IMR-90 (cell line): ENCODE measurements around the gene INSR. TPM values are rescaled to one million over a fixed set of nuclear protein-coding genes. Genes with fewer than 3 reads are reported as not detected.

Experiments used
- ATAC-seq: fragments of 200-7000 bp; cut with Tn5 transposase; 2 replicates; pipeline ENCODE4 v1.9.1; 2020; ENCODE audit warnings: low read depth, mild to moderate bottlenecking, moderate library complexity
- BruUV-seq: library from RNA; stranded (reverse); fragments of 400-500 nt; replicated peaks from 2 replicates; lab custom pipeline; 2021; lab: Mats Ljungman, UMichigan
- CTCF ChIA-PET: fragments of 300-600 bp; formaldehyde crosslinking; extraction: SDS; loops from one replicate; lab custom pipeline; 2021; ENCODE audit warnings: antibody characterized with exemption; lab: Yijun Ruan, JAX
- POLR2A ChIA-PET: fragments of 300-600 bp; sonication (Branson Sonifier 250); formaldehyde crosslinking; loops from one replicate; lab custom pipeline; 2022; ENCODE audit warnings: antibody characterized with exemption; ENCODE audit not compliant: unreplicated experiment; lab: Charles Lee
- DNase-seq: peaks from one replicate; pipeline ENCODE4 v3.0.0; 2013
- H2AFZ ChIP-seq: replicated peaks from 2 replicates; pipeline ENCODE3; 2013; ENCODE audit warnings: low read length, mild to moderate bottlenecking; ENCODE audit not compliant: poor library complexity
- H2AK5ac ChIP-seq: 2 replicates; pipeline ENCODE4 v1.6.1; 2013; ENCODE audit warnings: low read depth, low read length, inconsistent platforms
- H2AK9ac ChIP-seq: replicated peaks from 2 replicates; pipeline ENCODE3; 2013; ENCODE audit warnings: mild to moderate bottlenecking, low read depth, low read length, moderate library complexity; ENCODE audit not compliant: poor library complexity
- H2BK120ac ChIP-seq: 2 replicates; pipeline ENCODE4 v1.6.1; 2013; ENCODE audit warnings: low read depth, low read length, inconsistent platforms
- H2BK15ac ChIP-seq: 3 replicates; pipeline ENCODE4 v1.6.1; 2013; ENCODE audit warnings: low read depth, low read length, inconsistent platforms
- H2BK20ac ChIP-seq: 2 replicates; pipeline ENCODE4 v1.6.1; 2013; ENCODE audit warnings: low read depth, mild to moderate bottlenecking, inconsistent platforms, low read length, moderate library complexity
- H2BK5ac ChIP-seq: 2 replicates; pipeline ENCODE4 v1.6.1; 2013; ENCODE audit warnings: mild to moderate bottlenecking, low read depth, low read length, inconsistent platforms; ENCODE audit not compliant: poor library complexity, severe bottlenecking
- H3K14ac ChIP-seq: replicated peaks from 2 replicates; pipeline ENCODE4 v1.6.1; 2013; ENCODE audit warnings: low read depth, low read length, inconsistent platforms
- H3K18ac ChIP-seq: 2 replicates; pipeline ENCODE4 v1.6.1; 2013; ENCODE audit warnings: low read depth, low read length, control low read depth
- H3K23ac ChIP-seq: 2 replicates; pipeline ENCODE4 v1.6.1; 2013; ENCODE audit warnings: low read depth, low read length, inconsistent platforms
- H3K27ac ChIP-seq: 2 replicates; pipeline ENCODE4 v1.5.1; 2013; ENCODE audit warnings: mild to moderate bottlenecking, control low read depth, low read length; ENCODE audit not compliant: insufficient read depth
- H3K27me3 ChIP-seq: 2 replicates; pipeline ENCODE4 v1.6.1; 2013; ENCODE audit warnings: low read length; ENCODE audit not compliant: control insufficient read depth, insufficient read depth
- H3K36me3 ChIP-seq: 2 replicates; pipeline ENCODE4 v1.6.1; 2013; ENCODE audit warnings: low read length, mixed read lengths; ENCODE audit not compliant: control insufficient read depth, insufficient read depth
- H3K4ac ChIP-seq: 2 replicates; pipeline ENCODE4 v1.6.1; 2013; ENCODE audit warnings: low read depth, low read length, inconsistent platforms
- H3K4me1 ChIP-seq: 2 replicates; pipeline ENCODE4 v1.6.1; 2013; ENCODE audit warnings: low read length, mixed read lengths; ENCODE audit not compliant: control insufficient read depth, insufficient read depth
- H3K4me2 ChIP-seq: 2 replicates; pipeline ENCODE4 v1.6.1; 2013; ENCODE audit warnings: low read depth, mild to moderate bottlenecking, control low read depth, low read length, moderate library complexity
- H3K4me3 ChIP-seq: 2 replicates; pipeline ENCODE4 v1.5.1; 2013; ENCODE audit warnings: low read depth, mild to moderate bottlenecking, control low read depth, low read length, moderate library complexity; ENCODE audit not compliant: insufficient read depth
- H3K56ac ChIP-seq: 2 replicates; pipeline ENCODE4 v1.6.1; 2013; ENCODE audit warnings: low read length, inconsistent platforms; ENCODE audit not compliant: insufficient read depth; ENCODE audit errors: extremely low read depth
- H3K79me1 ChIP-seq, 2 experiments: 2 replicates each; pipeline ENCODE4 v1.6.1; 2013; ENCODE audit warnings: low read length in 2 of 2, inconsistent platforms in 1 of 2, low read depth in 1 of 2
- H3K9ac ChIP-seq: 2 replicates; pipeline ENCODE4 v1.6.1; 2013; ENCODE audit warnings: low read depth, low read length, control low read depth
- H3K9me1 ChIP-seq: 2 replicates; pipeline ENCODE4 v1.6.1; 2013; ENCODE audit warnings: low read length, inconsistent platforms; ENCODE audit not compliant: insufficient read depth
- H3K9me3 ChIP-seq: 2 replicates; pipeline ENCODE4 v1.6.1; 2013; ENCODE audit warnings: low read length; ENCODE audit not compliant: control insufficient read depth, insufficient read depth
- H4K20me1 ChIP-seq: 2 replicates; pipeline ENCODE4 v1.6.1; 2013; ENCODE audit warnings: low read length, inconsistent platforms; ENCODE audit not compliant: insufficient read depth
- H4K5ac ChIP-seq: 2 replicates; pipeline ENCODE4 v1.6.1; 2013; ENCODE audit warnings: mild to moderate bottlenecking, low read depth, low read length, control low read depth
- H4K8ac ChIP-seq, 2 experiments: 2 replicates each; pipeline ENCODE4 v1.6.1; 2013; ENCODE audit warnings: low read depth in 2 of 2, low read length in 2 of 2, control low read depth in 1 of 2, inconsistent platforms in 1 of 2
- H4K91ac ChIP-seq: 2 replicates; pipeline ENCODE4 v1.6.1; 2013; ENCODE audit warnings: low read depth, low read length, inconsistent platforms; ENCODE audit not compliant: insufficient read depth
- CEBPB ChIP-seq: IDR thresholded peaks from 2 replicates; pipeline ENCODE4 v1.6.1; 2012; ENCODE audit warnings: low read depth, low read length, improper control_type of control experiment
- CHD1 ChIP-seq: IDR thresholded peaks from 2 replicates; pipeline ENCODE4 v1.6.1; 2012; ENCODE audit warnings: low read depth, low read length, improper control_type of control experiment
- MXI1 ChIP-seq: IDR thresholded peaks from 2 replicates; pipeline ENCODE4 v1.6.1; 2012; ENCODE audit warnings: low read depth, mild to moderate bottlenecking, low read length, moderate library complexity, borderline replicate concordance
- WGBS, 2 experiments: methylation state at CpG; one replicate each; pipeline versions ENCODE4 v1.1.5 to v1.1.7; 2013; ENCODE audit warnings: missing lambda C conversion rate in 2 of 2; ENCODE audit not compliant: insufficient read length in 1 of 2; ENCODE audit errors: extremely low coverage in 2 of 2; 5-methylcytosine and 5-hydroxymethylcytosine counted together
- dilution Hi-C: fragments of 300-500 bp; cut with HindIII; formaldehyde crosslinking; loops from one replicate; pipeline ENCODE4 v1.14.3; 2018; ENCODE audit warnings: low sequenced_read_pairs; ENCODE audit not compliant: unreplicated experiment
- in situ Hi-C: fragments of 300-500 bp; cut with MboI; formaldehyde crosslinking; loops from 3 replicates; pipeline ENCODE4 v1.14.3; 2019; ENCODE audit warnings: low sequenced_read_pairs, inconsistent platforms, mixed read lengths
- intact Hi-C: fragments of 100-400 bp; cut with micrococcal nuclease; formaldehyde crosslinking; loops from 2 replicates; pipeline ENCODE4 v1.10.0; 2022
- polyA plus RNA-seq, 3 experiments: library from polyadenylated mRNA; depleted of rRNA; stranded (reverse); fragments of >200 nt; gene quantifications; 2 replicates each; pipeline ENCODE4 v1.2.3, GENCODE V29; 2012; ENCODE audit warnings: low replicate concordance in 1 of 3
- total RNA-seq: library from RNA; depleted of rRNA; stranded (reverse); fragments of >200 nt; gene quantifications from 2 replicates; pipeline ENCODE4 v1.2.3, GENCODE V29; 2012

INSR gene
- total and polyA plus RNA-seq, 2 of the 4 experiments (the other 2 are of a cell fraction) = 2.8 to 7.9 TPM

DNA sequence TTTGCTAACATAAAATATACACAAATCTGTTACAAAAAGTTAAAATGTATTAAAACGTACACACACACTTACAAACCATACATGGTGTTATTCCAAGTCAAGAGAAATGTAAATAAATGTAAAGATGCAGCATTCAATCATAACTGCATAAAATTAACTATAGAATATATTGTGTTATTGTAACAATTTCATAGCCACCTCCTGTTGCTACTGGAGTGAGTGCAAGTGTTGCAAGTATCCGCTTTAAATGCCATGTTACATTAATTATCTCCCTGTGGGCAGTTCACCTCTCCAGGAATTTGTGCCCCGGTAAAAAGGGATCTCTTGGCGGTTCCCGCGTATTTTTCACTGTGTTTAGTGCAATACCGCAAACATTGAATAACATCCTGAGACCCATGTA, 3.5 kb upstream of the INSR start:
- H3K4me1 ChIP-seq = peaks cover 3% of the 10 kb centered on the region; the same call in 1 of the 2 replicates
- intact Hi-C loops = no loop called here
- H4K20me1 ChIP-seq = no peaks in the 10 kb centered on the region
- H3K9me1 ChIP-seq = 0 out of 2 replicates have a peak, but pooled peaks cover 4% of the 10 kb centered on the region
- H3K4me2 ChIP-seq = no peak overlapping the region
- H3K4ac ChIP-seq = no peak overlapping the region
- ATAC-seq = no peak
- H3K9me3 ChIP-seq = no peaks in the 10 kb centered on the region
- in situ Hi-C loops = no loop called here
- 27% methylated on average over 5 of the region's 7 CpGs; no CpG with 5 or more reads in 1 of the 2 experiments for WGBS, 2 experiments
- no peak overlapping the region for H4K8ac ChIP-seq
- H3K56ac ChIP-seq = no peak overlapping the region
- H3K14ac ChIP-seq = no peak overlapping the region
- no peak overlapping the region for H4K91ac ChIP-seq
- no peak overlapping the region for H2AFZ ChIP-seq
- H3K36me3 ChIP-seq = no peaks in the 10 kb centered on the region
- no peak overlapping the region for H2AK9ac ChIP-seq
- H2BK20ac ChIP-seq = no peak overlapping the region
- no peaks in the 10 kb centered on the region; the same call in 1 of the 2 replicates for H3K27me3 ChIP-seq
- H3K18ac ChIP-seq = no peak overlapping the region
- no peak overlapping the region for H3K27ac ChIP-seq
- H2AK5ac ChIP-seq = no peak overlapping the region
- ChIA-PET CTCF (no interaction called here), POLR2A (no interaction called here)
- TF ChIP-seq MXI1 (no peak), CEBPB (no peak), CHD1 (no peak)
- BruUV-seq = no TSS peak
- no peak overlapping the region for H3K4me3 ChIP-seq
- no peak overlapping the region for H2BK15ac ChIP-seq
- H3K79me1 ChIP-seq = peaks cover 5% of the 10 kb centered on the region in 2 experiments; a peak in 2 of 4 replicates
- dilution Hi-C loops = no loop called here
- H2BK5ac ChIP-seq = no peak overlapping the region
- H4K5ac ChIP-seq = no peak overlapping the region
- H3K23ac ChIP-seq = no peak overlapping the region
- no peak for DNase-seq
- H2BK120ac ChIP-seq = no peak overlapping the region
- no peak overlapping the region for H3K9ac ChIP-seq
